Activated naive CD8-positive, alpha-beta T cell treated with anti-CD3 and anti-CD28 coated beads, Interleukin-2, amount 50 U/mL, for 24 hours (primary cell): ENCODE measurements around the gene MORC1.

Experiments used
- ATAC-seq: fragments of 150-1000 bp; cut with Tn5 transposase; one replicate; pipeline ENCODE4 v1.10.0; 2021
- DNase-seq: peaks from one replicate; pipeline ENCODE4 v3.0.0; 2021
- H3K27ac Mint-ChIP-seq: one replicate; pipeline ENCODE4 v1.8.0; 2021; ENCODE audit warnings: mild to moderate bottlenecking, mixed read lengths
- H3K27me3 Mint-ChIP-seq: one replicate; pipeline ENCODE4 v1.8.0; 2021; ENCODE audit warnings: mixed read lengths
- H3K36me3 Mint-ChIP-seq: one replicate; pipeline ENCODE4 v1.8.0; 2021; ENCODE audit warnings: low read depth, mixed read lengths
- H3K4me1 Mint-ChIP-seq: one replicate; pipeline ENCODE4 v1.8.0; 2021; ENCODE audit warnings: mixed read lengths
- H3K4me3 Mint-ChIP-seq: one replicate; pipeline ENCODE4 v1.8.0; 2021; ENCODE audit warnings: mild to moderate bottlenecking, moderate library complexity, mixed read lengths
- H3K9me3 Mint-ChIP-seq: one replicate; pipeline ENCODE4 v1.8.0; 2021; ENCODE audit warnings: mixed read lengths

Gene MORC1

GRCh38 chr3:109073116-109073515, 44.8 kb downstream of the MORC1 start:
- no peak overlapping the region for H3K4me3 Mint-ChIP-seq
- H3K9me3 Mint-ChIP-seq, result no peaks in the 10 kb centered on the region
- H3K4me1 Mint-ChIP-seq, result peaks cover 13% of the 10 kb centered on the region
- ATAC-seq (no peak), DNase-seq (no peak)
- no peaks in the 10 kb centered on the region for H3K36me3 Mint-ChIP-seq
- H3K27me3 Mint-ChIP-seq, result peaks cover 24% of the 10 kb centered on the region
- no peak overlapping the region for H3K27ac Mint-ChIP-seq

GRCh38 chr3:109072194-109072593, 45.7 kb downstream of the MORC1 start:
- DNase-seq, result peak; percentile 5
- Mint-ChIP-seq H3K36me3 (no peaks in the 10 kb centered on the region), H3K27me3 (peaks cover 24% of the 10 kb centered on the region), H3K4me1 (peaks cover 13% of the 10 kb centered on the region), H3K9me3 (no peaks in the 10 kb centered on the region), H3K27ac (no peak overlapping the region), H3K4me3 (peak overlapping the region; percentile 36)
- ATAC-seq, result peak; percentile 78

- Mint-ChIP-seq H3K4me1 (peaks cover 13% of the 10 kb centered on the region), H3K27ac (no peak overlapping the region), H3K27me3 (peaks cover 23% of the 10 kb centered on the region), H3K4me3 (no peak overlapping the region), H3K9me3 (no peaks in the 10 kb centered on the region), H3K36me3 (no peaks in the 10 kb centered on the region)
- DNase-seq (no peak), ATAC-seq (no peak)
Observed at GRCh38 chr3:109071350-109072142, 46.4 kb downstream of the MORC1 start.

- Mint-ChIP-seq H3K4me3 (no peak overlapping the region), H3K27ac (no peak overlapping the region), H3K4me1 (peaks cover 13% of the 10 kb centered on the region), H3K27me3 (peaks cover 16% of the 10 kb centered on the region), H3K9me3 (no peaks in the 10 kb centered on the region), H3K36me3 (no peaks in the 10 kb centered on the region)
- DNase-seq (no peak), ATAC-seq (no peak)
Observed at GRCh38 chr3:109070211-109070610, 47.7 kb downstream of the MORC1 start.

GRCh38 chr3:109066864-109067263, 51.1 kb downstream of the MORC1 start:
- ATAC-seq, result no peak
- no peak overlapping the region for H3K4me3 Mint-ChIP-seq
- no peak for DNase-seq
- peaks cover 3% of the 10 kb centered on the region for H3K27me3 Mint-ChIP-seq
- no peaks in the 10 kb centered on the region for H3K9me3 Mint-ChIP-seq
- H3K27ac Mint-ChIP-seq, result no peak overlapping the region
- peaks cover 4% of the 10 kb centered on the region for H3K4me1 Mint-ChIP-seq
- H3K36me3 Mint-ChIP-seq, result no peaks in the 10 kb centered on the region

- no peak overlapping the region for H3K27ac Mint-ChIP-seq
- no peak overlapping the region for H3K4me3 Mint-ChIP-seq
- DNase-seq (no peak), ATAC-seq (no peak)
- no peaks in the 10 kb centered on the region for H3K36me3 Mint-ChIP-seq
- H3K9me3 Mint-ChIP-seq, result no peaks in the 10 kb centered on the region
- H3K27me3 Mint-ChIP-seq, result peaks cover 14% of the 10 kb centered on the region
- peaks cover 8% of the 10 kb centered on the region for H3K4me1 Mint-ChIP-seq
Observed at GRCh38 chr3:109059264-109059663, 58.7 kb downstream of the MORC1 start.

GRCh38 chr3:109057616-109058015, 60.3 kb downstream of the MORC1 start:
- H3K4me3 Mint-ChIP-seq, result no peak overlapping the region
- peaks cover 14% of the 10 kb centered on the region for H3K27me3 Mint-ChIP-seq
- H3K27ac Mint-ChIP-seq, result no peak overlapping the region
- H3K4me1 Mint-ChIP-seq, result peaks cover 8% of the 10 kb centered on the region
- no peaks in the 10 kb centered on the region for H3K36me3 Mint-ChIP-seq
- H3K9me3 Mint-ChIP-seq, result peaks cover 3% of the 10 kb centered on the region
- DNase-seq (no peak), ATAC-seq (no peak)

- H3K36me3 Mint-ChIP-seq, result no peaks in the 10 kb centered on the region
- no peak overlapping the region for H3K4me3 Mint-ChIP-seq
- H3K27me3 Mint-ChIP-seq, result peaks cover 14% of the 10 kb centered on the region
- no peak overlapping the region for H3K27ac Mint-ChIP-seq
- DNase-seq (no peak), ATAC-seq (no peak)
- H3K4me1 Mint-ChIP-seq, result peaks cover 8% of the 10 kb centered on the region
- H3K9me3 Mint-ChIP-seq, result peaks cover 4% of the 10 kb centered on the region
Observed at GRCh38 chr3:109057056-109057455, 60.9 kb downstream of the MORC1 start.

- H3K27ac Mint-ChIP-seq, result no peak overlapping the region
- H3K9me3 Mint-ChIP-seq, result peaks cover 4% of the 10 kb centered on the region
- no peak overlapping the region for H3K4me3 Mint-ChIP-seq
- H3K27me3 Mint-ChIP-seq, result peaks cover 1% of the 10 kb centered on the region
- H3K36me3 Mint-ChIP-seq, result no peaks in the 10 kb centered on the region
- DNase-seq, result peak; percentile 15
- no peaks in the 10 kb centered on the region for H3K4me1 Mint-ChIP-seq
- no peak for ATAC-seq
Observed at GRCh38 chr3:109050591-109051167, 67.3 kb downstream of the MORC1 start.

- H3K27ac Mint-ChIP-seq, result no peak overlapping the region
- no peaks in the 10 kb centered on the region for H3K9me3 Mint-ChIP-seq
- ATAC-seq (no peak), DNase-seq (no peak)
- no peaks in the 10 kb centered on the region for H3K4me1 Mint-ChIP-seq
- no peaks in the 10 kb centered on the region for H3K27me3 Mint-ChIP-seq
- H3K36me3 Mint-ChIP-seq, result no peaks in the 10 kb centered on the region
- no peak overlapping the region for H3K4me3 Mint-ChIP-seq
Observed at GRCh38 chr3:109047366-109047765, 70.6 kb downstream of the MORC1 start.

- Mint-ChIP-seq H3K4me3 (no peak overlapping the region), H3K4me1 (no peaks in the 10 kb centered on the region), H3K36me3 (no peaks in the 10 kb centered on the region), H3K27ac (no peak overlapping the region), H3K9me3 (no peaks in the 10 kb centered on the region), H3K27me3 (no peaks in the 10 kb centered on the region)
- ATAC-seq, result no peak
- DNase-seq, result no peak
Observed at GRCh38 chr3:109045271-109046040, 72.5 kb downstream of the MORC1 start.

- DNase-seq, result no peak
- no peaks in the 10 kb centered on the region for H3K9me3 Mint-ChIP-seq
- no peak for ATAC-seq
- no peak overlapping the region for H3K27ac Mint-ChIP-seq
- H3K27me3 Mint-ChIP-seq, result peaks cover 20% of the 10 kb centered on the region
- no peak overlapping the region for H3K4me3 Mint-ChIP-seq
- H3K36me3 Mint-ChIP-seq, result no peaks in the 10 kb centered on the region
- H3K4me1 Mint-ChIP-seq, result no peaks in the 10 kb centered on the region
Observed at GRCh38 chr3:109035082-109035481, 82.9 kb downstream of the MORC1 start.

GRCh38 chr3:109033000-109033660, 84.8 kb downstream of the MORC1 start:
- ATAC-seq (no peak), DNase-seq (no peak)
- H3K4me1 Mint-ChIP-seq, result no peaks in the 10 kb centered on the region
- no peak overlapping the region for H3K27ac Mint-ChIP-seq
- H3K27me3 Mint-ChIP-seq, result peaks cover 11% of the 10 kb centered on the region
- H3K36me3 Mint-ChIP-seq, result no peaks in the 10 kb centered on the region
- H3K4me3 Mint-ChIP-seq, result no peak overlapping the region
- H3K9me3 Mint-ChIP-seq, result no peaks in the 10 kb centered on the region

GRCh38 chr3:109028753-109029152, 89.2 kb downstream of the MORC1 start:
- ATAC-seq, result no peak
- Mint-ChIP-seq H3K4me1 (no peaks in the 10 kb centered on the region), H3K27me3 (no peaks in the 10 kb centered on the region), H3K4me3 (no peak overlapping the region), H3K27ac (no peak overlapping the region), H3K36me3 (no peaks in the 10 kb centered on the region), H3K9me3 (no peaks in the 10 kb centered on the region)
- DNase-seq, result no peak
